ENCODE measurements around the gene BMPR1B.
A peak's percentile ranks its signal among the peaks of the same experiment; 100 is the strongest.

Gene BMPR1B

GRCh38 chr4:94917146-94917545 is 159.4 kb downstream of the BMPR1B start:
- ChIA-PET POLR2A (no interaction called here), CTCF (interaction anchor here (0.6 kb wide), 1 partner anchor 230 kb away, joined by 3 read pairs; no protein-coding TSS in a partner anchor)
- no peak overlapping the region for H3K27ac ChIP-seq (ENCODE audit: extremely low read depth, low read depth, low read length)
- H3K4me3 ChIP-seq (ENCODE audit: low read depth, low read length): no peak overlapping the region
- no peaks in the 10 kb centered on the region for H3K9me3 ChIP-seq (ENCODE audit: control insufficient read depth, insufficient read depth, low read depth, low read length)
- no peaks in the 10 kb centered on the region for H3K36me3 ChIP-seq (ENCODE audit: control insufficient read depth in 2 of 2, insufficient read depth in 1 of 2, low read length in 2 of 2)
- no peak for TF ChIP-seq ELK4 (IDR thresholded peaks at IDR 0.05; ENCODE audit: borderline replicate concordance, low read depth, low read length)
- no peaks in the 10 kb centered on the region for H3K4me1 ChIP-seq (ENCODE audit: control insufficient read depth, insufficient read depth, low read length)

GRCh38 chr4:94918543-94918942 is 160.8 kb downstream of the BMPR1B start:
- H3K36me3 ChIP-seq (ENCODE audit: control insufficient read depth in 2 of 2, insufficient read depth in 1 of 2, low read length in 2 of 2): no peaks in the 10 kb centered on the region
- H3K4me1 ChIP-seq (ENCODE audit: control insufficient read depth, insufficient read depth, low read length): no peaks in the 10 kb centered on the region
- CTCF ChIA-PET: no interaction called here
- H3K9me3 ChIP-seq (ENCODE audit: control insufficient read depth, insufficient read depth, low read depth, low read length): no peaks in the 10 kb centered on the region
- H3K4me3 ChIP-seq (ENCODE audit: low read depth, low read length): no peak overlapping the region
- no peak overlapping the region for H3K27ac ChIP-seq (ENCODE audit: extremely low read depth, low read depth, low read length)
- TF ChIP-seq ZNF677 (tag by site-specific recombination; IDR thresholded peaks at IDR 0.05) (no peak), ZNF558 (tag by site-specific recombination; IDR thresholded peaks at IDR 0.05) (no peak), SP7 (tag by site-specific recombination; IDR thresholded peaks at IDR 0.05) (no peak), ZNF155 (tag by site-specific recombination; IDR thresholded peaks at IDR 0.05) (no peak), SCRT1 (tag by site-specific recombination; IDR thresholded peaks at IDR 0.05; ENCODE audit: borderline replicate concordance) (no peak), ZNF132 (tag by site-specific recombination; IDR thresholded peaks at IDR 0.05; ENCODE audit: borderline replicate concordance) (no peak), ZFP69B (tag by site-specific recombination; IDR thresholded peaks at IDR 0.05) (no peak), ZNF704 (tag by site-specific recombination; IDR thresholded peaks at IDR 0.05) (no peak), ZNF501 (tag by site-specific recombination; IDR thresholded peaks at IDR 0.05) (no peak), ZNF114 (tag by site-specific recombination; IDR thresholded peaks at IDR 0.05) (no peak), WT1 (tag by site-specific recombination; IDR thresholded peaks at IDR 0.05) (no peak), ZBTB1 (tag by site-specific recombination; IDR thresholded peaks at IDR 0.05) (no peak), ZSCAN5A (tag by site-specific recombination; IDR thresholded peaks at IDR 0.05) (no peak)
- POLR2A ChIA-PET: no interaction called here

GRCh38 chr4:94920369-94920768 is 162.6 kb downstream of the BMPR1B start:
- no peaks in the 10 kb centered on the region for H3K9me3 ChIP-seq (ENCODE audit: control insufficient read depth, insufficient read depth, low read depth, low read length)
- ChIA-PET POLR2A (no interaction called here), CTCF (no interaction called here)
- TF ChIP-seq ZIC2 (tag by site-specific recombination; IDR thresholded peaks at IDR 0.05): 0 out of 2 replicates have a peak, but pooled peaks have one; percentile 13
- TF ChIP-seq ZNF302 (tag by site-specific recombination; IDR thresholded peaks at IDR 0.05; ENCODE audit: low read depth): no peak
- H3K4me1 ChIP-seq (ENCODE audit: control insufficient read depth, insufficient read depth, low read length): no peaks in the 10 kb centered on the region
- no peaks in the 10 kb centered on the region for H3K36me3 ChIP-seq (ENCODE audit: control insufficient read depth in 2 of 2, insufficient read depth in 1 of 2, low read length in 2 of 2)
- H3K27ac ChIP-seq (ENCODE audit: extremely low read depth, low read depth, low read length): no peak overlapping the region
- H3K4me3 ChIP-seq (ENCODE audit: low read depth, low read length): no peak overlapping the region

- H3K4me3 ChIP-seq (ENCODE audit: low read depth, low read length): no peak overlapping the region
- no peaks in the 10 kb centered on the region for H3K9me3 ChIP-seq (ENCODE audit: control insufficient read depth, insufficient read depth, low read depth, low read length)
- no peaks in the 10 kb centered on the region for H3K36me3 ChIP-seq (ENCODE audit: control insufficient read depth in 2 of 2, insufficient read depth in 1 of 2, low read length in 2 of 2)
- H3K27ac ChIP-seq (ENCODE audit: extremely low read depth, low read depth, low read length): no peak overlapping the region
- CTCF ChIA-PET: no interaction called here
- H3K4me1 ChIP-seq (ENCODE audit: control insufficient read depth, insufficient read depth, low read length): no peaks in the 10 kb centered on the region
- POLR2A ChIA-PET: no interaction called here
- no peak for TF ChIP-seq ZNF624 (tag by site-specific recombination; IDR thresholded peaks at IDR 0.05)
- no peak for TF ChIP-seq ZNF184 (tag by site-specific recombination; IDR thresholded peaks at IDR 0.05)
- no peak for TF ChIP-seq ZBTB49 (tag by site-specific recombination; IDR thresholded peaks at IDR 0.05; ENCODE audit: low read depth)
- TF ChIP-seq AEBP2 (tag by site-specific recombination; IDR thresholded peaks at IDR 0.05; ENCODE audit: borderline replicate concordance): no peak
- no peak for TF ChIP-seq ZNF362 (tag by site-specific recombination; IDR thresholded peaks at IDR 0.05)
Measured at GRCh38 chr4:94924566-94924965, 166.8 kb downstream of the BMPR1B start.

Measured in HEK293 (cell line).